HEK293 (cell line): ENCODE measurements around the gene SETD7.
A peak's percentile ranks its signal among the peaks of the same experiment; 100 is the strongest.

Source experiments
- CTCF ChIA-PET: fragments of 350-600 bp; formaldehyde crosslinking; extraction: SDS; loops from one replicate; lab custom pipeline; 2021; ENCODE audit warnings: antibody characterized with exemption; lab: Yijun Ruan, JAX
- POLR2A ChIA-PET: fragments of 300-600 bp; formaldehyde crosslinking; extraction: SDS; loops from one replicate; lab custom pipeline; 2020; ENCODE audit warnings: antibody characterized with exemption, inconsistent platforms; lab: Yijun Ruan, JAX
- H3K27ac ChIP-seq: fragments of 200-500 bp; sonication (Bioruptor generic); 2 replicates; pipeline ENCODE4 v1.5.1; 2014; ENCODE audit warnings: low read depth, low read length, control low read depth, inconsistent platforms; ENCODE audit errors: extremely low read depth
- H3K36me3 ChIP-seq, 2 experiments: fragments of 200-500 bp in 1 of 2; sonication (Bioruptor generic) in 1 of 2; 1 replicate in 1 of 2; 2 replicates in 1 of 2; pipeline ENCODE4 v1.5.1; 2014 to 2017; ENCODE audit warnings: inconsistent platforms in 2 of 2, low read length in 2 of 2; ENCODE audit not compliant: control insufficient read depth in 2 of 2, insufficient read depth in 1 of 2
- H3K4me1 ChIP-seq: fragments of 200-500 bp; sonication (Bioruptor generic); 2 replicates; pipeline ENCODE4 v1.5.1; 2014; ENCODE audit warnings: mild to moderate bottlenecking, low read length, inconsistent platforms; ENCODE audit not compliant: control insufficient read depth, insufficient read depth
- H3K4me3 ChIP-seq: 2 replicates; pipeline ENCODE4 v1.5.1; 2011; ENCODE audit warnings: low read depth, mild to moderate bottlenecking, control low read depth, low read length, moderate library complexity
- H3K9me3 ChIP-seq: fragments of 200-500 bp; sonication (Bioruptor generic); 2 replicates; pipeline ENCODE4 v1.5.1; 2014; ENCODE audit warnings: low read depth, low read length, inconsistent platforms; ENCODE audit not compliant: control insufficient read depth, insufficient read depth
- KLF1 ChIP-seq: fragments of 450-650 bp; formaldehyde crosslinking; IDR thresholded peaks from 2 replicates; pipeline ENCODE4 v1.5.1; 2016; ENCODE audit warnings: missing biosample characterization, missing genetic modification characterization
- KLF17 ChIP-seq: fragments of 450-650 bp; formaldehyde crosslinking; IDR thresholded peaks from 2 replicates; pipeline ENCODE4 v1.5.1; 2016; ENCODE audit warnings: missing biosample characterization, missing genetic modification characterization
- TRIM28 ChIP-seq: IDR thresholded peaks from 2 replicates; pipeline ENCODE4 v1.6.1; 2011; ENCODE audit warnings: low read length, control low read depth, borderline replicate concordance
- WT1 ChIP-seq: fragments of 450-650 bp; formaldehyde crosslinking; IDR thresholded peaks from 2 replicates; pipeline ENCODE4 v1.5.1; 2016; ENCODE audit warnings: missing biosample characterization, missing genetic modification characterization
- ZBTB11 ChIP-seq: fragments of 450-650 bp; formaldehyde crosslinking; conservative IDR thresholded peaks from 2 replicates; pipeline ENCODE4 v1.5.1; 2016; ENCODE audit warnings: low read depth, missing biosample characterization, missing genetic modification characterization
- ZBTB20 ChIP-seq: fragments of 450-650 bp; formaldehyde crosslinking; IDR thresholded peaks from 2 replicates; pipeline ENCODE4 v1.5.1; 2016; ENCODE audit warnings: missing biosample characterization, missing genetic modification characterization
- ZBTB26 ChIP-seq: fragments of 450-650 bp; formaldehyde crosslinking; optimal IDR thresholded peaks from 2 replicates; pipeline ENCODE3; 2016; ENCODE audit warnings: missing biosample characterization, mild to moderate bottlenecking, missing genetic modification characterization
- ZBTB48 ChIP-seq: fragments of 450-650 bp; formaldehyde crosslinking; IDR thresholded peaks from 2 replicates; pipeline ENCODE4 v1.5.1; 2016; ENCODE audit warnings: missing biosample characterization, missing genetic modification characterization
- ZFP69B ChIP-seq: fragments of 450-650 bp; formaldehyde crosslinking; IDR thresholded peaks from 2 replicates; pipeline ENCODE4 v1.5.1; 2016; ENCODE audit warnings: missing biosample characterization, missing genetic modification characterization
- ZNF148 ChIP-seq: fragments of 450-650 bp; formaldehyde crosslinking; IDR thresholded peaks from 2 replicates; pipeline ENCODE4 v1.5.0; 2017; ENCODE audit warnings: missing biosample characterization, missing genetic modification characterization, borderline replicate concordance
- ZNF324 ChIP-seq: fragments of 450-650 bp; formaldehyde crosslinking; IDR thresholded peaks from 2 replicates; pipeline ENCODE4 v1.5.1; 2016; ENCODE audit warnings: missing biosample characterization, missing genetic modification characterization
- ZNF341 ChIP-seq: fragments of 450-650 bp; formaldehyde crosslinking; IDR thresholded peaks from 2 replicates; pipeline ENCODE4; 2016; ENCODE audit warnings: low read depth, missing biosample characterization, missing genetic modification characterization
- ZNF362 ChIP-seq: fragments of 450-650 bp; formaldehyde crosslinking; IDR thresholded peaks from 2 replicates; pipeline ENCODE4 v1.5.1; 2016; ENCODE audit warnings: missing biosample characterization, missing genetic modification characterization
- ZNF426 ChIP-seq: fragments of 450-650 bp; formaldehyde crosslinking; IDR thresholded peaks from 2 replicates; pipeline ENCODE4 v1.5.1; 2017; ENCODE audit warnings: missing biosample characterization, missing genetic modification characterization, mild to moderate bottlenecking, inconsistent platforms, moderate library complexity
- ZNF514 ChIP-seq: fragments of 450-650 bp; formaldehyde crosslinking; IDR thresholded peaks from 2 replicates; pipeline ENCODE4 v1.5.1; 2016; ENCODE audit warnings: missing biosample characterization, missing genetic modification characterization
- ZNF521 ChIP-seq: fragments of 450-650 bp; formaldehyde crosslinking; IDR thresholded peaks from 2 replicates; pipeline ENCODE4 v1.5.1; 2017; ENCODE audit warnings: missing biosample characterization, mild to moderate bottlenecking, missing genetic modification characterization
- ZNF621 ChIP-seq: fragments of 450-650 bp; formaldehyde crosslinking; IDR thresholded peaks from 2 replicates; pipeline ENCODE4 v1.5.1; 2017; ENCODE audit warnings: missing biosample characterization, missing genetic modification characterization
- ZNF639 ChIP-seq: fragments of 450-650 bp; formaldehyde crosslinking; IDR thresholded peaks from 2 replicates; pipeline ENCODE4 v1.5.1; 2016; ENCODE audit warnings: missing biosample characterization, missing genetic modification characterization
- ZNF785 ChIP-seq: fragments of 450-650 bp; formaldehyde crosslinking; IDR thresholded peaks from 2 replicates; pipeline ENCODE4 v1.5.1; 2016; ENCODE audit warnings: missing biosample characterization, missing genetic modification characterization

Gene SETD7

GRCh38 chr4:139596034-139596683 lies 40.1 kb upstream of the SETD7 start:
- Histone ChIP-seq H3K27ac (no peak overlapping the region), H3K9me3 (no peaks in the 10 kb centered on the region), H3K36me3 (no peaks in the 10 kb centered on the region), H3K4me1 (no peaks in the 10 kb centered on the region), H3K4me3 (no peak overlapping the region)
- no peak for TF ChIP-seq ZNF341
- 0 out of 2 replicates have a peak, but pooled peaks have one; percentile 49 for TF ChIP-seq KLF17 (tag by site-specific recombination)
- TF ChIP-seq ZNF362 (tag by site-specific recombination): no peak
- TF ChIP-seq ZNF521 (tag by site-specific recombination): no peak
- TF ChIP-seq ZBTB48: 0 out of 2 replicates have a peak, but pooled peaks have one; percentile 26
- no peak for TF ChIP-seq ZBTB20
- TF ChIP-seq ZNF639 (tag by site-specific recombination): no peak
- no peak for TF ChIP-seq TRIM28
- TF ChIP-seq ZNF148: no peak
- TF ChIP-seq ZNF785 (tag by site-specific recombination): no peak
- TF ChIP-seq ZBTB11: no peak
- no peak for TF ChIP-seq ZNF621 (tag by site-specific recombination)
- no peak for TF ChIP-seq ZBTB26 (tag by site-specific recombination)
- TF ChIP-seq WT1 (tag by site-specific recombination): peak; percentile 48; the same call in 1 of the 2 replicates
- no peak for TF ChIP-seq ZNF324 (tag by site-specific recombination)
- TF ChIP-seq ZNF426 (tag by site-specific recombination): no peak
- no peak for TF ChIP-seq ZFP69B
- TF ChIP-seq ZNF514: no peak
- no peak for TF ChIP-seq KLF1 (tag by site-specific recombination)
- CTCF ChIA-PET: interaction anchor here (0.6 to 2.0 kb wide), 3 partner anchors 10 to 299 kb away, joined by 4 to 6 read pairs (median 5); no protein-coding TSS in a partner anchor
- POLR2A ChIA-PET: interaction anchor here (0.6 to 1.1 kb wide), 2 partner anchors 40 to 264 kb away, joined by 3 to 6 read pairs; partner anchors contain the start of gene SETD7
